Caco-2 (cell line): ENCODE results near the gene ABCC12. TPM values are rescaled to one million over a fixed set of nuclear protein-coding genes. Genes with fewer than 3 reads are reported as not detected.

Experiments
- BruUV-seq: library from RNA; stranded (reverse); fragments of 400-500 nt; replicated peaks from 2 replicates; lab custom pipeline; 2021; lab: Mats Ljungman, UMichigan
- CTCF ChIA-PET: fragments of 300-600 bp; sonication (Branson Sonifier 250); formaldehyde crosslinking; loops from one replicate; lab custom pipeline; 2022; ENCODE audit warnings: antibody characterized with exemption; lab: Charles Lee
- POLR2A ChIA-PET: fragments of 300-600 bp; sonication (Branson Sonifier 250); formaldehyde crosslinking; loops from one replicate; lab custom pipeline; 2022; ENCODE audit warnings: antibody characterized with exemption; lab: Charles Lee
- DNase-seq, 2 experiments: peaks; one replicate each; pipeline versions ENCODE4 v3.0.0 to v3.0.0-alpha.2; 2020 to 2022
- H3K27me3 ChIP-seq: replicated peaks from 2 replicates; pipeline ENCODE4 v1.6.0; 2011; ENCODE audit warnings: low read length; ENCODE audit not compliant: control insufficient read depth, insufficient read depth
- H3K36me3 ChIP-seq: 2 replicates; pipeline ENCODE4 v1.5.1; 2011; ENCODE audit warnings: low read length; ENCODE audit not compliant: control insufficient read depth, insufficient read depth
- H3K4me1 ChIP-seq: fragments of 250-450 bp; sonication (Bioruptor Pico); 2 replicates; pipeline ENCODE4 v1.5.1; 2020; ENCODE audit warnings: mild to moderate bottlenecking
- H3K4me3 ChIP-seq: 2 replicates; pipeline ENCODE4 v1.5.1; 2011; ENCODE audit warnings: low read depth, mild to moderate bottlenecking, control low read depth, low read length
- H3K9me3 ChIP-seq: fragments of 250-450 bp; sonication (Bioruptor Pico); 2 replicates; pipeline ENCODE4 v1.5.1; 2020; ENCODE audit warnings: mild to moderate bottlenecking, moderate library complexity
- H3K27ac Mint-ChIP-seq: one replicate; pipeline ENCODE4 v1.8.0; 2022; ENCODE audit warnings: mixed read lengths; ENCODE audit not compliant: unreplicated experiment
- H3K27me3 Mint-ChIP-seq: one replicate; pipeline ENCODE4 v1.8.0; 2022; ENCODE audit warnings: mixed read lengths; ENCODE audit not compliant: insufficient read depth, unreplicated experiment
- H3K36me3 Mint-ChIP-seq: one replicate; pipeline ENCODE4 v1.8.0; 2022; ENCODE audit warnings: mild to moderate bottlenecking, mixed read lengths; ENCODE audit not compliant: insufficient read depth, unreplicated experiment
- H3K4me1 Mint-ChIP-seq: one replicate; pipeline ENCODE4 v1.8.0; 2022; ENCODE audit warnings: low read depth, mixed read lengths; ENCODE audit not compliant: unreplicated experiment
- H3K4me3 Mint-ChIP-seq: one replicate; pipeline ENCODE4 v1.8.0; 2022; ENCODE audit warnings: mild to moderate bottlenecking, moderate library complexity, mixed read lengths; ENCODE audit not compliant: unreplicated experiment
- H3K9me3 Mint-ChIP-seq: one replicate; pipeline ENCODE4 v1.8.0; 2022; ENCODE audit warnings: mixed read lengths; ENCODE audit not compliant: unreplicated experiment
- CTCF ChIP-seq, 2 experiments: fragments of 200-600 bp in 1 of 2; IDR thresholded peaks; 1 replicate in 1 of 2; 2 replicates in 1 of 2; pipeline versions ENCODE4 v1.5.1 to v1.8.0; 2011 to 2022; ENCODE audit warnings: antibody characterized with exemption in 1 of 2, control low read depth in 1 of 2, inconsistent platforms in 1 of 2, low read depth in 1 of 2, low read length in 1 of 2, mild to moderate bottlenecking in 1 of 2, moderate library complexity in 1 of 2; ENCODE audit not compliant: insufficient read depth in 1 of 2, severe bottlenecking in 1 of 2, unreplicated experiment in 1 of 2
- intact Hi-C: fragments of 100-400 bp; cut with micrococcal nuclease; formaldehyde crosslinking; loops from one replicate; pipeline ENCODE4 v1.10.0; 2022; ENCODE audit not compliant: unreplicated experiment
- total RNA-seq: library from RNA; stranded (reverse); gene quantifications from 2 replicates; pipeline ENCODE4 v1.2.3, GENCODE V29; 2022

Gene ABCC12
- total RNA-seq, 1 experiment from 2014 or later, result not detected

- H3K27ac Mint-ChIP-seq, result no peak overlapping the region
- H3K9me3 Mint-ChIP-seq, result no peaks in the 10 kb centered on the region
- no peaks in the 10 kb centered on the region for H3K36me3 Mint-ChIP-seq
- Histone ChIP-seq H3K4me1 (no peaks in the 10 kb centered on the region), H3K4me3 (no peak overlapping the region), H3K27me3 (no peaks in the 10 kb centered on the region), H3K9me3 (no peaks in the 10 kb centered on the region), H3K36me3 (no peaks in the 10 kb centered on the region)
- no peak overlapping the region for H3K4me3 Mint-ChIP-seq
- TF ChIP-seq CTCF (IDR thresholded peaks at IDR 0.05; ENCODE audit: insufficient read depth in 1 of 2, low read depth in 1 of 2, low read length in 1 of 2, severe bottlenecking in 1 of 2, unreplicated experiment in 1 of 2), result no peak
- intact Hi-C loops, result no loop called here
- H3K4me1 Mint-ChIP-seq, result no peaks in the 10 kb centered on the region
- ChIA-PET CTCF (no interaction called here), POLR2A (no interaction called here)
- no peaks in the 10 kb centered on the region for H3K27me3 Mint-ChIP-seq
- no TSS peak for BruUV-seq
- no peak for DNase-seq
These were observed 31.5 kb downstream of the ABCC12 start for GRCh38 chr16:48124266-48124665.

- Mint-ChIP-seq H3K9me3 (no peaks in the 10 kb centered on the region), H3K27me3 (no peaks in the 10 kb centered on the region), H3K36me3 (no peaks in the 10 kb centered on the region), H3K27ac (no peak overlapping the region), H3K4me3 (no peak overlapping the region), H3K4me1 (no peaks in the 10 kb centered on the region)
- Histone ChIP-seq H3K9me3 (no peaks in the 10 kb centered on the region), H3K4me1 (no peaks in the 10 kb centered on the region), H3K4me3 (no peak overlapping the region), H3K36me3 (no peaks in the 10 kb centered on the region), H3K27me3 (no peaks in the 10 kb centered on the region)
- no peak for TF ChIP-seq CTCF (IDR thresholded peaks at IDR 0.05; ENCODE audit: insufficient read depth in 1 of 2, low read depth in 1 of 2, low read length in 1 of 2, severe bottlenecking in 1 of 2, unreplicated experiment in 1 of 2)
- DNase-seq, result no peak
- POLR2A ChIA-PET, result no interaction called here
- intact Hi-C loops, result no loop called here
- CTCF ChIA-PET, result no interaction called here
- no TSS peak for BruUV-seq
These were observed 32.5 kb downstream of the ABCC12 start for GRCh38 chr16:48123104-48123788.

GRCh38 chr16:48121276-48121675 lies 34.5 kb downstream of the ABCC12 start:
- Histone ChIP-seq H3K27me3 (no peaks in the 10 kb centered on the region), H3K9me3 (no peaks in the 10 kb centered on the region), H3K36me3 (no peaks in the 10 kb centered on the region), H3K4me1 (no peaks in the 10 kb centered on the region), H3K4me3 (no peak overlapping the region)
- TF ChIP-seq CTCF (IDR thresholded peaks at IDR 0.05; ENCODE audit: insufficient read depth in 1 of 2, low read depth in 1 of 2, low read length in 1 of 2, severe bottlenecking in 1 of 2, unreplicated experiment in 1 of 2), result no peak
- BruUV-seq, result no TSS peak
- intact Hi-C loops, result no loop called here
- Mint-ChIP-seq H3K27me3 (no peaks in the 10 kb centered on the region), H3K36me3 (no peaks in the 10 kb centered on the region), H3K4me3 (no peak overlapping the region), H3K4me1 (no peaks in the 10 kb centered on the region), H3K9me3 (no peaks in the 10 kb centered on the region), H3K27ac (no peak overlapping the region)
- DNase-seq, result no peak
- CTCF ChIA-PET, result no interaction called here
- POLR2A ChIA-PET, result no interaction called here
